T-cell (primary cell): Measurements from ENCODE around the gene LMX1B. TPM values are rescaled to one million over a fixed set of nuclear protein-coding genes. Genes with fewer than 3 reads are reported as not detected.

Experiments used
- ATAC-seq, 4 experiments: fragments of 200-7000 bp in 3 of 4; fragments of 150-1000 bp in 1 of 4; cut with Tn5 transposase; replicated peaks in 1 of 4; 1 replicate in 3 of 4; 2 replicates in 1 of 4; pipeline ENCODE4 v1.10.0; 2021; ENCODE audit warnings: moderate library complexity in 3 of 4, mild to moderate bottlenecking in 2 of 4, moderate number of reproducible peaks in 1 of 4
- CTCF ChIA-PET, 2 donors: fragments of 300-600 bp; sonication (Branson Sonifier 250); formaldehyde crosslinking; loops; one replicate each; lab custom pipeline; 2022; ENCODE audit warnings: antibody characterized with exemption in 2 of 2; lab: Charles Lee
- POLR2A ChIA-PET, 2 donors: fragments of 300-600 bp; sonication (Branson Sonifier 250); formaldehyde crosslinking; loops; one replicate each; lab custom pipeline; 2022; ENCODE audit warnings: antibody characterized with exemption in 2 of 2; lab: Charles Lee
- DNase-seq, 35 experiments: peaks; one replicate each; pipeline versions ENCODE4 v3.0.0 to v3.0.0-alpha.2; 2013 to 2023
- H3K27ac ChIP-seq: one replicate; pipeline ENCODE4 v1.5.1; 2013; ENCODE audit warnings: low read length
- H3K27me3 ChIP-seq, 2 experiments: replicated peaks in 1 of 2; 1 replicate in 1 of 2; 2 replicates in 1 of 2; pipeline versions ENCODE4 v1.6.1 to v1.7.0; 2013; ENCODE audit warnings: low read length in 1 of 2, mixed read lengths in 1 of 2; ENCODE audit not compliant: control insufficient read depth in 2 of 2, insufficient read depth in 2 of 2; ENCODE audit errors: extremely low read depth in 1 of 2
- H3K36me3 ChIP-seq, 2 donors: 1 replicate in 1 of 2; 2 replicates in 1 of 2; pipeline versions ENCODE4 v1.6.1 to v1.7.0; 2013; ENCODE audit warnings: low read length in 1 of 2; ENCODE audit not compliant: control insufficient read depth in 2 of 2, insufficient read depth in 1 of 2; ENCODE audit errors: extremely low read depth in 1 of 2
- H3K4me1 ChIP-seq, 2 experiments: 1 replicate in 1 of 2; 2 replicates in 1 of 2; pipeline versions ENCODE4 v1.6.1 to v1.7.0; 2013; ENCODE audit warnings: low read length in 2 of 2, mixed read lengths in 1 of 2; ENCODE audit not compliant: insufficient read depth in 2 of 2, control insufficient read depth in 1 of 2; ENCODE audit errors: extremely low read depth in 1 of 2
- H3K4me3 ChIP-seq, 2 donors: 1 replicate in 1 of 2; 2 replicates in 1 of 2; pipeline versions ENCODE4 v1.5.1 to v1.7.0; 2013; ENCODE audit warnings: mild to moderate bottlenecking in 2 of 2, low read length in 1 of 2, moderate library complexity in 1 of 2; ENCODE audit not compliant: control insufficient read depth in 1 of 2; ENCODE audit errors: extremely low read depth in 1 of 2
- H3K9me3 ChIP-seq: 2 replicates; pipeline ENCODE4 v1.7.0; 2013
- H3K27ac Mint-ChIP-seq, 2 donors: one replicate each; pipeline ENCODE4 v1.8.0; 2020 to 2021; ENCODE audit warnings: mild to moderate bottlenecking in 2 of 2, mixed read lengths in 2 of 2
- H3K27me3 Mint-ChIP-seq, 2 donors: one replicate each; pipeline ENCODE4 v1.8.0; 2021 to 2022; ENCODE audit warnings: mixed read lengths in 2 of 2
- H3K36me3 Mint-ChIP-seq: one replicate; pipeline ENCODE4 v1.8.0; 2021; ENCODE audit warnings: mixed read lengths
- H3K4me1 Mint-ChIP-seq, 3 donors: one replicate each; pipeline ENCODE4 v1.8.0; 2020 to 2022; ENCODE audit warnings: mixed read lengths in 3 of 3, mild to moderate bottlenecking in 1 of 3
- H3K4me3 Mint-ChIP-seq, 3 donors: one replicate each; pipeline ENCODE4 v1.8.0; 2020 to 2022; ENCODE audit warnings: mild to moderate bottlenecking in 3 of 3, mixed read lengths in 3 of 3, moderate library complexity in 3 of 3
- H3K9me3 Mint-ChIP-seq, 3 donors: one replicate each; pipeline ENCODE4 v1.8.0; 2020 to 2022; ENCODE audit warnings: mixed read lengths in 3 of 3
- WGBS: methylation state at CpG from one replicate; pipeline ENCODE4 v1.1.5; 2013; ENCODE audit warnings: missing lambda C conversion rate; ENCODE audit not compliant: insufficient coverage; 5-methylcytosine and 5-hydroxymethylcytosine counted together
- total RNA-seq, 35 experiments: library from RNA in 6 of 35; stranded (reverse) in 6 of 35; fragments of 120-200 nt in 1 of 35; gene quantifications; one replicate each; pipeline versions ENCODE4 v1.2.1 to v1.2.4 and lab custom pipeline; 2013 to 2026

LMX1B gene
- total RNA-seq, 5 donors from 2014 or later (not counting 1 experiment from before 2014, with no cell fraction given): not detected

- Histone ChIP-seq H3K9me3 (no peaks in the 10 kb centered on the region), H3K4me1 (peaks cover 0 to 20% of the 10 kb centered on the region in 2 experiments), H3K4me3 (no peak overlapping the region), H3K36me3 (no peaks in the 10 kb centered on the region), H3K27ac (no peak overlapping the region), H3K27me3 (peaks cover 2 to 93% of the 10 kb centered on the region in 2 experiments)
- H3K36me3 Mint-ChIP-seq: no peaks in the 10 kb centered on the region
- ATAC-seq (no peak), DNase-seq (no peak)
- ChIA-PET CTCF (interaction anchor here in 1 of 2 donors (0.6 kb wide), 1 partner anchor 1729 kb away, joined by 3 read pairs; the partner anchor contains the start of gene URM1), POLR2A (no interaction called here)
- H3K9me3 Mint-ChIP-seq: no peaks in the 10 kb centered on the region
- H3K27me3 Mint-ChIP-seq: peaks cover 58 to 75% of the 10 kb centered on the region in 2 donors
- H3K4me3 Mint-ChIP-seq: no peak overlapping the region
- 40% methylated on average over 8 of the region's 13 CpGs for WGBS
- peak overlapping the region in 1 of 2 donors; percentile 1 for H3K27ac Mint-ChIP-seq
- H3K4me1 Mint-ChIP-seq: peaks cover 3 to 8% (median 6%) of the 10 kb centered on the region in 3 donors
These were observed 28.4 kb downstream of the LMX1B start for GRCh38 chr9:126642010-126642744.

DNA sequence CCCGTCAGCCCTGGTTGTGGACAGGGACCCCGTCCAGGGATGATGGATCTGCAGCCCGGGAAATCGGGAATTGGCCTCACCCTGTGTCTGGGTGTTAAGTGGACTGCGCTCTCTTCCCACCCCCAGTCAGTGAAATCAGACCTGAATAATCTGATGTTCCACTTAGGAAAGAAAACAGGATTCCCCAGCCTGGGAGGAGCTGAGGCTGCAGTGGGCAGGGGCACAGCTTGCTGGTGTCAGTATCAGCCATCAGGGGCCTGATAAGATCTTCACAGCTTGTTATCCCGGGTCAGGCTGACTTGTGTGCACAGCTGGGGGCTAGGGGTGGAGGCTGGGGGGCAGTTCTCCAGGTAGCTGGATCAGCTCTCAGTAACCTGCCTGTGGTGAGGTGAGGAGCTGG lies 29.1 kb downstream of the LMX1B start:
- ChIA-PET CTCF (interaction anchor here in 1 of 2 donors (0.6 kb wide), 1 partner anchor 1728 kb away, joined by 3 read pairs; the partner anchor contains the start of gene URM1), POLR2A (no interaction called here)
- peaks cover 2 to 93% of the 10 kb centered on the region in 2 experiments for H3K27me3 ChIP-seq
- 0% methylated on average over 1 of the region's 6 CpGs for WGBS
- H3K4me1 ChIP-seq: peaks cover 0 to 14% of the 10 kb centered on the region in 2 experiments
- no peak overlapping the region for H3K27ac ChIP-seq
- peaks cover 61 to 78% of the 10 kb centered on the region in 2 donors for H3K27me3 Mint-ChIP-seq
- H3K4me3 ChIP-seq: no peak overlapping the region
- no peaks in the 10 kb centered on the region for H3K36me3 Mint-ChIP-seq
- no peak for DNase-seq
- H3K4me3 Mint-ChIP-seq: no peak overlapping the region
- H3K36me3 ChIP-seq: no peaks in the 10 kb centered on the region
- no peaks in the 10 kb centered on the region for H3K9me3 Mint-ChIP-seq
- ATAC-seq: no peak
- H3K4me1 Mint-ChIP-seq: peaks cover 3 to 6% (median 4%) of the 10 kb centered on the region in 3 donors
- no peak overlapping the region for H3K27ac Mint-ChIP-seq
- no peaks in the 10 kb centered on the region for H3K9me3 ChIP-seq

GRCh38 chr9:126643945-126644527 lies 30.3 kb downstream of the LMX1B start:
- H3K4me1 ChIP-seq: peaks cover 0 to 2% of the 10 kb centered on the region in 2 experiments
- Mint-ChIP-seq H3K4me1 (peaks cover 0 to 6% (median 0%) of the 10 kb centered on the region in 3 donors), H3K9me3 (no peaks in the 10 kb centered on the region), H3K27ac (no peak overlapping the region), H3K27me3 (peaks cover 61 to 82% of the 10 kb centered on the region in 2 donors), H3K36me3 (no peaks in the 10 kb centered on the region), H3K4me3 (no peak overlapping the region)
- no peak overlapping the region for H3K4me3 ChIP-seq
- no peaks in the 10 kb centered on the region for H3K9me3 ChIP-seq
- WGBS: 30% methylated on average over 9 of the region's 16 CpGs
- ChIA-PET POLR2A (no interaction called here), CTCF (no interaction called here)
- peaks cover 2 to 91% of the 10 kb centered on the region in 2 experiments for H3K27me3 ChIP-seq
- no peak for ATAC-seq
- H3K27ac ChIP-seq: no peak overlapping the region
- DNase-seq: no peak
- H3K36me3 ChIP-seq: no peaks in the 10 kb centered on the region

- Histone ChIP-seq H3K9me3 (no peaks in the 10 kb centered on the region), H3K27me3 (peaks cover 4 to 91% of the 10 kb centered on the region in 2 experiments), H3K4me3 (no peak overlapping the region), H3K36me3 (no peaks in the 10 kb centered on the region), H3K27ac (no peak overlapping the region), H3K4me1 (no peaks in the 10 kb centered on the region)
- no peaks in the 10 kb centered on the region for H3K9me3 Mint-ChIP-seq
- H3K4me3 Mint-ChIP-seq: no peak overlapping the region
- ATAC-seq (no peak), DNase-seq (no peak)
- peaks cover 70 to 87% of the 10 kb centered on the region in 2 donors for H3K27me3 Mint-ChIP-seq
- ChIA-PET CTCF (no interaction called here), POLR2A (no interaction called here)
- H3K4me1 Mint-ChIP-seq: peaks cover 0 to 6% (median 0%) of the 10 kb centered on the region in 3 donors
- WGBS: 56% methylated on average over 3 of the region's 4 CpGs
- no peaks in the 10 kb centered on the region for H3K36me3 Mint-ChIP-seq
- no peak overlapping the region for H3K27ac Mint-ChIP-seq
These were observed 32.4 kb downstream of the LMX1B start for GRCh38 chr9:126646162-126646561.

DNA sequence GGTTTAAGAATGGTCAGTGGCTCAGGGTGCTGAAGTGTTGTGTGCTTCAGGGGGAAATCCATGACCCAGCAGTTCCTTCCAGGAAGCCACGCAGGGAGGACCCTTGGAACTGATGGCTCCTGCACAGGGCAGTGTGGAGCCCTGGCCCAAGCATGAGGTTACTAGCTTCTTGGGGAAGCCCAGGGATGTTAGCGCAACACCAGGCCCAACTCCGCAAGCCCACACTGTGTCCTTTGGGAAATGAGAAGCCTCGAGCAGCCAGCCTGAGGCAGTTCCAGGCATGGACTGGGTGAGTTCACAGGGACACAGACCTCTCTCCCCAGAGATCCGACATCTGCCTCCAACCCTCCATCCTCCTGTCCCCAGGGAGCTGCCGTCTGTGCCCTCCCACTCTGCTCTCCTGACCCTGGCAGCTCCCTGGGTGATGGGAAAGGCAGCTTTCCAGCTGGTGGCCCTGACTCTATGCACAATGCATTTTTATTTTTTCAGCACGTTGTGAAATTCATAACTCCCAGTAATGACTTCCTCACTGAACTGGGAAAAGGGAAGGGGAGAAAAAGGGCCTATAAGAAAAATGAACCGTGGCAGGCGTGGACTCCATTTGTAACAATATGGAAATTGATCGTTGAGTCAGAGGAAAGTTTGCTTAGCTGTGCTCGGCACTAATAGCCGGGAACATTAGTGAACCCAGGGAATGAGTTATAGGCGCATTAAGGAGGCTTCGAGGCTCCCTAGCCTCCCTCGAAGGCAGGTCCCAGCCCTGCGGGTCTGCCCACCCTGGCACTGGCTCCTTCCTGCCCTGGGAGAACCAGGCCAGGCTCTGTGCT lies 34.1 kb downstream of the LMX1B start:
- H3K4me3 ChIP-seq: no peak overlapping the region
- peaks cover 6 to 92% of the 10 kb centered on the region in 2 experiments for H3K27me3 ChIP-seq
- DNase-seq (no peak), ATAC-seq (no peak)
- H3K36me3 ChIP-seq: no peaks in the 10 kb centered on the region
- CTCF ChIA-PET: no interaction called here
- H3K4me1 ChIP-seq: peaks cover 0 to 4% of the 10 kb centered on the region in 2 experiments
- Mint-ChIP-seq H3K36me3 (no peaks in the 10 kb centered on the region), H3K27me3 (peaks cover 61 to 84% of the 10 kb centered on the region in 2 donors), H3K27ac (no peak overlapping the region), H3K4me3 (no peak overlapping the region), H3K4me1 (no peaks in the 10 kb centered on the region), H3K9me3 (no peaks in the 10 kb centered on the region)
- H3K27ac ChIP-seq: no peak overlapping the region
- POLR2A ChIA-PET: no interaction called here
- WGBS: 75% methylated on average over 6 of the region's 16 CpGs
- H3K9me3 ChIP-seq: no peaks in the 10 kb centered on the region

DNA sequence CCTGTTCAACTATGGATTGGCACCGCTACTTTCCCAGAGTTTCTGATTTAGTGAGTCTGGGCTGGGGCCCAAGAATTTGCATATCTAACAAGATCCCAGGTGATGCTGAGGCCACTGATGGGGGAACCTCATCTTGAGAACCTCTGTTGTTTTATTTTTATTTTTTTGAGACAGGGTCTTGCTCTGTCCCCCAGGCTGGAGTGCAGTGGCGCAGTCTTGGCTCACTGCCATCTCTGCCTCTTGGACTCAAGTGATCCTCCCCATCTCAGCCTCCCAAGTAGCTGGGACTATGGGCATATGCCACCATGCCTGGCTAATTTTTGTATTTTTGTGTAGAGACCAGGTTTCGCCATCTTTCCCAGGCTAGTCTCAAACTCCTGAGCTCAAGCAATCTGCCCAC lies 35.7 kb downstream of the LMX1B start:
- no peaks in the 10 kb centered on the region for H3K9me3 Mint-ChIP-seq
- H3K9me3 ChIP-seq: no peaks in the 10 kb centered on the region
- peaks cover 0 to 4% of the 10 kb centered on the region in 2 experiments for H3K4me1 ChIP-seq
- ATAC-seq (no peak), DNase-seq (no peak)
- CTCF ChIA-PET: no interaction called here
- no peaks in the 10 kb centered on the region for H3K4me1 Mint-ChIP-seq
- H3K27me3 Mint-ChIP-seq: peaks cover 63 to 88% of the 10 kb centered on the region in 2 donors
- WGBS: 100% methylated on average over 1 of the region's 3 CpGs
- no peak overlapping the region for H3K27ac ChIP-seq
- no peak overlapping the region for H3K4me3 Mint-ChIP-seq
- no peak overlapping the region for H3K4me3 ChIP-seq
- POLR2A ChIA-PET: no interaction called here
- peaks cover 5 to 93% of the 10 kb centered on the region in 2 experiments for H3K27me3 ChIP-seq
- H3K36me3 ChIP-seq: no peaks in the 10 kb centered on the region
- no peak overlapping the region for H3K27ac Mint-ChIP-seq
- H3K36me3 Mint-ChIP-seq: no peaks in the 10 kb centered on the region
